Measurements from ENCODE around the gene PM20D1.

DNA sequence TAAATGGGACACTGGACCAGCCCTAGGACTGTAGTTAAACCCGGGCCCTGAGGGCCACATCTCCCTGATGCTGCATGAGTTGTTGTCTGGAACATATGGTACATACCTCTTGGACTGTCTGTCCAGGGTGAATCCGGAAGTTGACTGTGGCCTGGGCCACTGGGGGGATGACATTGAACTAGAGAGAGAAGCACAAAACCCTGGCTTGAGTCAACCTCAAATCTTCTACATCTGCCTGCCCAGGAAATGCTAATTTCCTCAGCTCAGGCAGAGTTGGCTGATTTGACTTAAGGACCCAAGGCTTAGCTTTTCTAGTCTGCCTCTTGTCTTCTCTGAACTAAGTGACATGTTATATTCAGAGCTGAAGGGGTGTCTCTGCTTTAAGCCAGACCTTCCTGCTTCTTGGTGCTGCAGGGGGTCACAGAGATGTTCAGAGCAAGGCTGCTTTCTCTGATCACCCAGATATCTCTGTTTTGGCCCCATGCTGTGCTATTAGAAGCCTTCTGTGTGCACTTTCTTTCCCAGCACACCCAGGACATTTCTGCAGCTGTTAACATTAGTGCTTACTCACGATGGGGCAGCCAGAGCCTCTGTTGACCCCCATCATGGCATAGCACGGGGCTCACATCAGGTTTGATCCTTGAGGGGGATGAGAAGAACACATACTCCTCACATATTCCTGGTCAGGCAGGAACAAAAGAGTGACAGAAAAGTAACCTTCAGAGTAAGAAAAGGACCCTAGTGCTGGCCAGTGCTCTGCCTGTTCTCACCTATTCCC is 9.6 kb downstream of the PM20D1 start:
- TF ChIP-seq, protein P1, sequence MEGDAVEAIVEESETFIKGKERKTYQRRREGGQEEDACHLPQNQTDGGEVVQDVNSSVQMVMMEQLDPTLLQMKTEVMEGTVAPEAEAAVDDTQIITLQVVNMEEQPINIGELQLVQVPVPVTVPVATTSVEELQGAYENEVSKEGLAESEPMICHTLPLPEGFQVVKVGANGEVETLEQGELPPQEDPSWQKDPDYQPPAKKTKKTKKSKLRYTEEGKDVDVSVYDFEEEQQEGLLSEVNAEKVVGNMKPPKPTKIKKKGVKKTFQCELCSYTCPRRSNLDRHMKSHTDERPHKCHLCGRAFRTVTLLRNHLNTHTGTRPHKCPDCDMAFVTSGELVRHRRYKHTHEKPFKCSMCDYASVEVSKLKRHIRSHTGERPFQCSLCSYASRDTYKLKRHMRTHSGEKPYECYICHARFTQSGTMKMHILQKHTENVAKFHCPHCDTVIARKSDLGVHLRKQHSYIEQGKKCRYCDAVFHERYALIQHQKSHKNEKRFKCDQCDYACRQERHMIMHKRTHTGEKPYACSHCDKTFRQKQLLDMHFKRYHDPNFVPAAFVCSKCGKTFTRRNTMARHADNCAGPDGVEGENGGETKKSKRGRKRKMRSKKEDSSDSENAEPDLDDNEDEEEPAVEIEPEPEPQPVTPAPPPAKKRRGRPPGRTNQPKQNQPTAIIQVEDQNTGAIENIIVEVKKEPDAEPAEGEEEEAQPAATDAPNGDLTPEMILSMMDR (IDR thresholded peaks at IDR 0.05), result no peak
- no peak for TF ChIP-seq EP300 (IDR thresholded peaks at IDR 0.05; ENCODE audit: low read depth)
